Parathyroid adenoma (tissue), 2 donors: Measurements from ENCODE around the gene FAM110A.

Experiments used
- H2AFZ ChIP-seq: fragments of 300-600 bp; sonication (generic); one replicate; pipeline ENCODE4 v1.7.0; 2017; ENCODE audit warnings: antibody characterized with exemption, mild to moderate bottlenecking
- H3K27ac ChIP-seq: fragments of 300-600 bp; sonication (generic); one replicate; pipeline ENCODE4 v1.7.0; 2017
- H3K27me3 ChIP-seq: fragments of 300-600 bp; sonication (generic); one replicate; pipeline ENCODE4 v1.7.0; 2017; ENCODE audit warnings: low read length; ENCODE audit not compliant: control insufficient read depth, insufficient read depth
- H3K36me3 ChIP-seq: fragments of 300-600 bp; sonication (generic); one replicate; pipeline ENCODE4 v1.7.0; 2017; ENCODE audit warnings: low read length; ENCODE audit not compliant: control insufficient read depth, insufficient read depth
- H3K4me1 ChIP-seq: fragments of 300-600 bp; sonication (generic); one replicate; pipeline ENCODE4 v1.7.0; 2017; ENCODE audit warnings: control low read depth
- H3K4me2 ChIP-seq: fragments of 300-600 bp; sonication (generic); one replicate; pipeline ENCODE4 v1.7.0; 2017; ENCODE audit warnings: low read length
- H3K4me3 ChIP-seq: fragments of 300-600 bp; sonication (generic); one replicate; pipeline ENCODE4 v1.7.0; 2017; ENCODE audit warnings: low read depth, low read length
- H3K79me2 ChIP-seq: fragments of 300-600 bp; sonication (generic); one replicate; pipeline ENCODE4 v1.7.0; 2017; ENCODE audit warnings: control low read depth
- H3K9ac ChIP-seq: fragments of 300-600 bp; sonication (generic); one replicate; pipeline ENCODE4 v1.7.0; 2017; ENCODE audit warnings: mild to moderate bottlenecking
- H3K9me3 ChIP-seq: fragments of 300-600 bp; sonication (generic); one replicate; pipeline ENCODE4 v1.7.0; 2017; ENCODE audit warnings: low read length; ENCODE audit not compliant: control insufficient read depth
- TF ChIP-seq, protein P1 (sequence below): fragments of 300-600 bp; sonication (generic); IDR thresholded peaks from one replicate; pipeline ENCODE4 v1.7.0; 2017; ENCODE audit warnings: antibody characterized with exemption, mild to moderate bottlenecking
- donor health status: primary hyperparathyroidism.

The FAM110A gene

DNA sequence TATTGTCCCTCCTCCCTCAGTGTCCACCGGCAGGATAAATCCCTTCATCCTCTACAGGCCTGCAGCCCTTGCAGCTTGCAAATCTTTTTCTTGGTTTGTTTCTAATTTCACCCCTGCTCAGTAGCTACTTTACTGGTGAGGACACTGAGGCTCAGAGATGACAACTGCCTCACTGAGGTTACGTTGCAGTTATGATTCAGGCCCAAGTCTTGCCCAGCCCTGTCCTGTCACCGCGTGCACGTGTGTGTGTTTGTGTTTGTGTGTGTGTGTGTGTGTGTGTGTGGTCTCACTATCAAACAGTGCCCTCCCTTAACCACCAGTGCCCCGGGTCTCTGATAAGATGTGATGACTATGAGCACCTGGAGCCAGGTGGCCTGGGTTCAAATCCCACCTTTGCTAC is 21.1 kb downstream of the FAM110A start:
- no peaks in the 10 kb centered on the region for H3K27me3 ChIP-seq
- no peak overlapping the region for H2AFZ ChIP-seq
- H3K9ac ChIP-seq = no peak overlapping the region
- no peak overlapping the region for H3K27ac ChIP-seq
- TF ChIP-seq, protein P1, sequence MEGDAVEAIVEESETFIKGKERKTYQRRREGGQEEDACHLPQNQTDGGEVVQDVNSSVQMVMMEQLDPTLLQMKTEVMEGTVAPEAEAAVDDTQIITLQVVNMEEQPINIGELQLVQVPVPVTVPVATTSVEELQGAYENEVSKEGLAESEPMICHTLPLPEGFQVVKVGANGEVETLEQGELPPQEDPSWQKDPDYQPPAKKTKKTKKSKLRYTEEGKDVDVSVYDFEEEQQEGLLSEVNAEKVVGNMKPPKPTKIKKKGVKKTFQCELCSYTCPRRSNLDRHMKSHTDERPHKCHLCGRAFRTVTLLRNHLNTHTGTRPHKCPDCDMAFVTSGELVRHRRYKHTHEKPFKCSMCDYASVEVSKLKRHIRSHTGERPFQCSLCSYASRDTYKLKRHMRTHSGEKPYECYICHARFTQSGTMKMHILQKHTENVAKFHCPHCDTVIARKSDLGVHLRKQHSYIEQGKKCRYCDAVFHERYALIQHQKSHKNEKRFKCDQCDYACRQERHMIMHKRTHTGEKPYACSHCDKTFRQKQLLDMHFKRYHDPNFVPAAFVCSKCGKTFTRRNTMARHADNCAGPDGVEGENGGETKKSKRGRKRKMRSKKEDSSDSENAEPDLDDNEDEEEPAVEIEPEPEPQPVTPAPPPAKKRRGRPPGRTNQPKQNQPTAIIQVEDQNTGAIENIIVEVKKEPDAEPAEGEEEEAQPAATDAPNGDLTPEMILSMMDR = no peak
- H3K4me3 ChIP-seq = no peak overlapping the region
- no peaks in the 10 kb centered on the region for H3K79me2 ChIP-seq
- no peaks in the 10 kb centered on the region for H3K9me3 ChIP-seq
- no peak overlapping the region for H3K4me2 ChIP-seq
- no peaks in the 10 kb centered on the region for H3K36me3 ChIP-seq
- H3K4me1 ChIP-seq = peaks cover 4% of the 10 kb centered on the region

DNA sequence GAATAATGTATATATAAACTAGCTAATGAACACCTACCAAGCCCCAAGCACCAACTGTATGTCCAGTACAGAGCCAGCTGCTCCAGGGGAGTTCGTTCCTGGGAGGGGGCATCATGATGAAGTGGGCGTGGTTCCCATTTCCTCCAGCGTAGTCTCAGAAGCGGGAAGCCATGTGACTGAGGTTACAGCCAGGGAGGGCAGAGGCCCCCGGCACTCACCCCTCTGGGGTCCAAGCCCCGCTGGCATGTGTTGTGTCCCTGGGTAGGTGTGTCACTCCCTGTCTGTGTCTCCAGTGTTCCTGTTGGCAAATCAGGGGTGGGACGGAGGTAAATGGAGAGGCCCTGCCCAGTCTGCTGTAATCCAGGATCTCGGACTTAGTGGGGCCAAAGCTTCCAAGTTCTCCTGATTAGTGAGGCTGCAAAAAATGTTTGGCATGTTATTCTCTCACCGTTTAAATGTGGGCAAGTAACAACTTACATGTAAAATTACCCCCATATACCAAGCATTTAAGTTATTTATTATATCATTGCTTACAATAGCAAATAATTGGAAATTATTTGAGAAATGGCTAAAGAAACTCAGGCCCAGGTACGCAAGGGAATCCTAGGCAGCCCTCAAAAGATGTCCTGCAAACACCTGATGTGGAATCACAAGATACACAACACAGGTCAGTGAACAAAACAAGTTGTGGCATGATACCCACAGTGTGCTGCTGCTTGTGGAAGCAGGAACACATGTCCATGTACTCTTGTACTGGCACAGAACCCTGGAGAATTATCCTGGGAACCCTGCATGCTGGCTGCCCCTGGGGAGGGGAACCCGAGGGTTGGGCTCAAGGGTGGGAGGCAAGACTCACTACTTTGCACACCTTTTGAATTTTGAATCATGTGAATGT is 22.2 kb downstream of the FAM110A start:
- Histone ChIP-seq H3K4me1 (peaks cover 7% of the 10 kb centered on the region), H3K36me3 (no peaks in the 10 kb centered on the region), H3K9ac (no peak overlapping the region), H3K4me3 (no peak overlapping the region), H3K79me2 (no peaks in the 10 kb centered on the region), H3K4me2 (no peak overlapping the region), H2AFZ (no peak overlapping the region), H3K27ac (no peak overlapping the region), H3K27me3 (no peaks in the 10 kb centered on the region), H3K9me3 (no peaks in the 10 kb centered on the region)
- TF ChIP-seq, protein P1 = no peak

DNA sequence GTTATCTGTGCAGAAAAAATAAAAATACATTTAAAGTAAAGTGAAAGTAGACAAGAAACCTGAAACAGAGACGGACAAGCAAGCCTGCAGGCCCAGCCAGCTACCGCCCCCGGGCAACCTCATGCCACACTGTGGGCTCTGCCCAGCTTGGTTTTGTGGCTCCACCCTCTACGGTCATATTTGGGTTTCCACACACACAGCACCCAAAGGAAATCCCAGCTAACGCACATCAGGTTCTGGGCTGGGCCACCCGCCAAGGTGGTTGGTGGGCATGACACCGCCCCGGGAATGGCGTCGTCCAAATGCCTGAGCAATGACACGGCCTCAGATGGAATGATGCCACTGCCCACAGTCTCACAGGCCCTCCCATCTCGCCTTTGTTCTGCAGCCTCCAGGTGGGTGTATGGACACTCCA is 22.9 kb downstream of the FAM110A start:
- Histone ChIP-seq H3K9ac (no peak overlapping the region), H3K79me2 (no peaks in the 10 kb centered on the region), H3K27ac (no peak overlapping the region), H3K9me3 (no peaks in the 10 kb centered on the region), H3K4me3 (no peak overlapping the region), H3K27me3 (no peaks in the 10 kb centered on the region), H2AFZ (no peak overlapping the region), H3K4me2 (no peak overlapping the region), H3K36me3 (no peaks in the 10 kb centered on the region), H3K4me1 (peaks cover 7% of the 10 kb centered on the region)
- TF ChIP-seq, protein P1 = no peak

DNA sequence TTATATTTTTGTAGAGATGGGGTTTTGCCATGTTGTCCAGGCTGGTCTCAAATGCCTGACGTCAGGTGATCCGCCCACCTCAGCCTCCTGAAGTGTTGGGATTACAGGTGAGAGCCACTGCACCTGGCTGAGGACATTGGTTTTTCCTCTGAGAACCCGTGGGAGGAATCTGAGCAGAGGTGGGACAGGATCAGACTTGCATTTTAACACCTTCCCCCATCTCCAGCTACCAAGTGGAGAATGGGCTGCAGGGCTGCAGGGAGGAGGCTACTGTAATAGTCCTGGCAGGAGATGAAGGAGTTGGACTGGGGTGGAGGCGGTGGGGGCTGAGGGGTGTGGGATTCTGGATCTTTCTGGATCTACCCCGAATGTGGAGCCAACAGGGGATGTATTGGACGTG is 24.5 kb downstream of the FAM110A start:
- Histone ChIP-seq H3K9me3 (no peaks in the 10 kb centered on the region), H3K9ac (no peak overlapping the region), H3K27me3 (no peaks in the 10 kb centered on the region), H3K79me2 (no peaks in the 10 kb centered on the region), H3K4me3 (no peak overlapping the region), H3K4me2 (no peak overlapping the region), H3K4me1 (peaks cover 7% of the 10 kb centered on the region), H3K27ac (no peak overlapping the region), H2AFZ (no peak overlapping the region), H3K36me3 (no peaks in the 10 kb centered on the region)
- TF ChIP-seq, protein P1 = no peak
